ENCODE results near the gene ZNF90. TPM values are rescaled to one million over a fixed set of nuclear protein-coding genes. Genes with fewer than 3 reads are reported as not detected.

ZNF90 gene
- total and polyA plus RNA-seq, 2 donors (not counting 3 experiments of a cell fraction or from before 2014, with no cell fraction given): 0.92 to 4.1 TPM

DNA sequence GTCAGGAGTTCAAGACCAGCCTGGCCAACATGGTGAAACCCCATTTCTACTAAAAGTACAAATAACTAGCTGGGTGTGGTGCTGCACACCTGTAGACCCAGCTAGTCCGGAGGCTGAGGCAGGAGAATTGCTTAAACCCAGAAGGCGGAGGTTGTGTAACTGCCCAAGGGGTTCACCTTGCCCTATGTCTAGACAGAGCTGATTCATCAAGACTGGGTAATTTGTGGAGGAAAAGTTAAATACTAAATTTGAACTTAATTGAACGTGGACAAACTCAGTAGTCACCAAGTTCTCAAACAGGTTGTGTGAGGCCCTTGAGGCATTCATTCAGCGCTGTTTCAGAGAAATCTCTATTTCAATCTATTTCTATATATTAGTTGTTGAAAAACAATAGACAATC, 75.5 kb downstream of the ZNF90 start:
- H3K4me1 ChIP-seq (ENCODE audit: control insufficient read depth, extremely low read depth, insufficient read depth, low read length): no peaks in the 10 kb centered on the region
- CTCF ChIA-PET: no interaction called here
- no peak overlapping the region for H3K9ac ChIP-seq (replicated peaks; ENCODE audit: extremely low read depth, insufficient read depth, low read length)
- intact Hi-C loops (cut with micrococcal nuclease): no loop called here
- no peaks in the 10 kb centered on the region for H3K36me3 ChIP-seq (ENCODE audit: control insufficient read depth in 2 of 2, extremely low read depth in 1 of 2, insufficient read depth in 2 of 2, low read length in 2 of 2)
- H3K27me3 ChIP-seq (ENCODE audit: control insufficient read depth in 2 of 2, insufficient read depth in 2 of 2, low read length in 2 of 2): no peaks in the 10 kb centered on the region
- TF ChIP-seq FOS (IDR thresholded peaks at IDR 0.05; ENCODE audit: borderline replicate concordance, insufficient read depth, low read length) (no peak), POLR2AphosphoS5 (IDR thresholded peaks at IDR 0.05; ENCODE audit: insufficient read depth, low read depth, low read length) (no peak), EZH2 (IDR thresholded peaks at IDR 0.05; ENCODE audit: borderline replicate concordance, low read depth, low read length, severe bottlenecking) (no peak), GATA2 (IDR thresholded peaks at IDR 0.05; ENCODE audit: insufficient read depth, insufficient read length, low read depth, low read length) (no peak), POLR2A (IDR thresholded peaks at IDR 0.05; ENCODE audit: low read depth, low read length) (no peak), JUN (IDR thresholded peaks at IDR 0.05; ENCODE audit: borderline replicate concordance, insufficient read depth, insufficient read length, low read depth) (no peak), MYC (IDR thresholded peaks at IDR 0.05; ENCODE audit: low read depth, low read length) (no peak)
- TF ChIP-seq, protein P1, sequence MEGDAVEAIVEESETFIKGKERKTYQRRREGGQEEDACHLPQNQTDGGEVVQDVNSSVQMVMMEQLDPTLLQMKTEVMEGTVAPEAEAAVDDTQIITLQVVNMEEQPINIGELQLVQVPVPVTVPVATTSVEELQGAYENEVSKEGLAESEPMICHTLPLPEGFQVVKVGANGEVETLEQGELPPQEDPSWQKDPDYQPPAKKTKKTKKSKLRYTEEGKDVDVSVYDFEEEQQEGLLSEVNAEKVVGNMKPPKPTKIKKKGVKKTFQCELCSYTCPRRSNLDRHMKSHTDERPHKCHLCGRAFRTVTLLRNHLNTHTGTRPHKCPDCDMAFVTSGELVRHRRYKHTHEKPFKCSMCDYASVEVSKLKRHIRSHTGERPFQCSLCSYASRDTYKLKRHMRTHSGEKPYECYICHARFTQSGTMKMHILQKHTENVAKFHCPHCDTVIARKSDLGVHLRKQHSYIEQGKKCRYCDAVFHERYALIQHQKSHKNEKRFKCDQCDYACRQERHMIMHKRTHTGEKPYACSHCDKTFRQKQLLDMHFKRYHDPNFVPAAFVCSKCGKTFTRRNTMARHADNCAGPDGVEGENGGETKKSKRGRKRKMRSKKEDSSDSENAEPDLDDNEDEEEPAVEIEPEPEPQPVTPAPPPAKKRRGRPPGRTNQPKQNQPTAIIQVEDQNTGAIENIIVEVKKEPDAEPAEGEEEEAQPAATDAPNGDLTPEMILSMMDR (IDR thresholded peaks at IDR 0.05; ENCODE audit: extremely low read depth in 1 of 2, insufficient read depth in 1 of 2, low read depth in 1 of 2, low read length in 2 of 2): no peak
- TF ChIP-seq, protein P2, sequence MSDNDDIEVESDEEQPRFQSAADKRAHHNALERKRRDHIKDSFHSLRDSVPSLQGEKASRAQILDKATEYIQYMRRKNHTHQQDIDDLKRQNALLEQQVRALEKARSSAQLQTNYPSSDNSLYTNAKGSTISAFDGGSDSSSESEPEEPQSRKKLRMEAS (IDR thresholded peaks at IDR 0.05; ENCODE audit: insufficient read depth, insufficient read length): no peak
- no peaks in the 10 kb centered on the region for H3K9me3 ChIP-seq (replicated peaks; ENCODE audit: control insufficient read depth, insufficient read depth, low read length)
- BruUV-seq (replicated peaks): no TSS peak
- H3K27ac ChIP-seq (ENCODE audit: insufficient read depth, low read depth, low read length): no peak overlapping the region
- H4K20me1 ChIP-seq (replicated peaks; ENCODE audit: control insufficient read depth, extremely low read depth, insufficient read depth, low read length): no peaks in the 10 kb centered on the region
- FAIRE-seq (no peak), DNase-seq (ENCODE audit: low read depth, low spot score) (no peak)
- no peaks in the 10 kb centered on the region for H3K9me1 ChIP-seq (replicated peaks; ENCODE audit: control insufficient read depth, extremely low read depth, insufficient read depth, low read length)
- dilution Hi-C loops (cut with MboI; ENCODE audit: extremely low pct_ligation_motif_present, low sequenced_read_pairs): no loop called here
- no peak overlapping the region for H2AFZ ChIP-seq (ENCODE audit: low read depth, low read length)
- no peak overlapping the region for H3K4me2 ChIP-seq (ENCODE audit: insufficient read depth, low read length)
- POLR2A ChIA-PET: no interaction called here
- H3K79me2 ChIP-seq (ENCODE audit: control insufficient read depth, insufficient read depth, low read length): no peaks in the 10 kb centered on the region
- no peak overlapping the region for H3K4me3 ChIP-seq (replicated peaks in 1 of 3; ENCODE audit: insufficient read depth in 1 of 3, low read depth in 1 of 3, low read length in 3 of 3)
